Activated gamma-delta T cell treated with anti-CD3 and anti-CD28 coated beads, Interleukin-2, amount 50 U/mL, for 16 hours (primary cell): ENCODE data around the gene HCFC1R1.

Source experiments
- DNase-seq: peaks from one replicate; pipeline ENCODE4 v3.0.0-alpha.2; 2020; ENCODE audit warnings: low read depth

HCFC1R1 gene

DNA sequence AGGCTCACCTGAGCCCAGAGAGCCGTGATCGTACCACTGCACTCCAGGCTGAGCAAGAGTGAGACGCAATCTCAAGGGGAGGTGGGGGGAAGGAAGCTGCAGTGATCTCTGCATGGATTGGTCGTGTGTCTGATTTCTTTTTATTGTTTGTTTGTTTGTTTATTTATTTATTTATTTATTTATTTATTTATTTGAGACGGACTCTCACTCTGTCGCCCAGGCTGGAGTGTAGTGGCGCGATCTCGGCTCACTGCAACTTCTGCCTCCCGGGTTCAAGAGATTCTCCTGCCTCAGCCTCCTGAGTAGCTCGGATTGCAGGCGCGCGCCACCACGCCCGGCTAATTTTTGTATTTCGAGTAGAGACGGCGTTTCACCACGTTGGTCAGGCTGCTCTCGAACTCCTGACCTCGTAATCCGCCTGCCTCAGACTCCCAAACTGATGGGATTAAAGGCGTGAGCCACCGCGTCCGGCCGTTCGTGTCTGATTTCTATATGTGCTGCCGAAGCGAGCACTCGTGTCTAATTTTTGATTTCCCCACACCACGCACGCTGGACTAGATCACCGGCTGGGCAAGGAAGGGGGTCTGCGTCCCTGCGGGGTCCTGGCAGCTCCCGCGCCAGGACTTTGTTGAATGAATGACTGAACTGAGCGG is 4.0 kb downstream of the HCFC1R1 start:
- no peak for DNase-seq

DNA sequence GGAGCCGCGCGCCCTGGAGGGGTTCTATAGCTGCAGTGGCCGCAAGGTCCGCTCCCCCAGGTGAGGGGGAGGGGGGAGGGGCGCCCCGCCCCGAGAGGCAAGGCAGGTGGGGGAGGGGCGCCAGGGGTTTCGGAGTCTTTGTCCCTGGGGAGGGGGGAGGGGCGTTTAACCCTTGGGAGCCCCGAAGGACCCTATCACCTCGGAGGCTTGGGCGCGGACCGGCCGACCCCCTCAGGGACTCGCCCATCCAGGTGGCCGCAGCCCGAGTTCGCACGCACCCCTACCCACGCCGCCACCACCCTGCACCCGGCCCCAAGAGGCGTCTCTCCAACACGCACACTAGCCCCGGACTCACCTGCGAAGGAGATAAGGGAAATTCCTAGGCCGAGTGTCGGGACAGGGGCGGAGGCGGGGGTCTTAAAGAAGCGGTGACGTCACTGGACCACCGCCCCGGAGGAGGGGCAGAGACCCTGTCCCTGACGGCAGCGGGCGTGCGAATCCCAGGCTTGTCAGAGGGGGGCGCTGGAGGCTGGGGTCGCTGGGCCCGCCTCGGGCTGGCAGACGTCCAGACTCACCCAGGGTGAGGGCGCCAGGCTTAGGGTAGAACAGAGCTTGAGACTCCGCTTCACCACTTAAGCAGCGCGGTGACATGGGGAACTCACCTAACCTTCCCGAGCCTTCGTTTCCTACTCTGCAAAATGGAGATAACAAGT is 5.8 kb downstream of the HCFC1R1 start, which contains the start of gene CLDN6:
Gene CLDN6 (minus strand): TSS at position 390 of the 713 bp plus-strand sequence. CDS start 2,162 bp downstream, outside the sequence.
- DNase-seq: no peak

DNA sequence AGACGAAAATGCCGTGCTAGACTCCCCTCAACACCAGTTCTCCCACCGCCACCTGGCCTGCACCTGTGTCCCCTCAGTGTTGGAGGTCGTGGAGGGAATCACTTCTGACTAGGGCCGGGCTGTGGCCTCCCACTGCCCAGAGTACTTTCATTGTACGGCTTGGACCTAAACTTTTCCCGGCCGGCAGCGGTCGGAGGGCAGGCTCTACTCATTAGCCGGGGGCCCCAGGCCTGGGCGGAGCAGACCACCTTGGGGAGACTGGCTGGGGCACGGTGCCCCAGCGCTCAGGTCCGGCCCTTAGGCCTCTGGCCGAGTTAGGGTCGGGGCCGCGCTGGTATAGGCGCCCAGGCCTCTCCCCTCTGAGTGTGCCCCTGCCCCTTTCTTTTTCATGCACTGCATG is 6.4 kb downstream of the HCFC1R1 start:
- DNase-seq: no peak

DNA sequence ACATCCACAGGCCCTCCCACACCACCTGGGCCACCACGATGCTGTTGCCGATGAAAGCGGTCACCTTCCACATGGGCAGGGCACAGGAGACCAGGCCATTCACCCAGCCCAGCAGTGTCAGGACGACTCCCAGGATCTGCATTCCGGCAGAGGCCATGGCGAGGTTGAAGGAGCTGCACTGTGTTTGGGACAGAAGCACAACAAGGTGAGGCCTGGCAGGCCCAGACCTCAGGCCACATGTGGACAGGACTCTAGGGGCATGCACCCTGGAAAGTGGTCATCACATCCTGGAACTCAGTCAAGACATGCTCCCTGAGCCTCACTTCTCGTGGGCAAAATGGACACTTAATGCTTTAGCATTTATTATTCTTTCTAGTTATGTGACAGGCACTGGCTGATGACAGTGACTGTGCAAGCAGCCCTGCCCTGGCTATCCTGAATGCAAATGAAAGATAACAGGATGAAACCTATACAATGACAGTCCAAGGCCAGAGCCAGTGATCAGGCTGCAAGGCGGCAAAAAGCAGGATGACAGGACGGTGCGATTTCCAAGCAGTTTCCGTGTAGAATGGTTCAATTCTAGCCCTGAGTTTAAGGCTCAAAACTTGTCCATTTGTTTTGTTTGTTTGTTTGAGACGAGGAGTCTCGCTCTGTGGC is 7.7 kb downstream of the HCFC1R1 start:
- no peak for DNase-seq

DNA sequence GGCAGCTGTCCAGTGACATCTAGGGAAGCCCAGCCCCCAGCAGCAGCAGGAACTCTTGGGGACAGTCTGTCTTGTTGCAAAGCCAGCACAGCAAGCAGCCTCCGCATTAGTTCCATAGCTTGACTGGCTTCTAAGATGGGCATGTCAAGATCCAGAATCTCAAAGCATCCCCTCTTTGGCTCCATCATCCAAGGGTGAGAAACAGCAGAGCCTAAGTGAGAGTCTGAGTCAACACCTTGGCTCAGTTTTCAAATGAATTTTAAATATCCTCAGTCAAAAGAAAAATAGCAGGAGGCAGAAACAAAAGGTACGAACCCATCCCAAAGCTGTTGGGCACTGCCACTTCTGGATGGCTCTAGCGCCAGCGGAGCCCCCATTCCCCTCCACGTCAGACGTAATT is 8.8 kb downstream of the HCFC1R1 start:
- no peak for DNase-seq

DNA sequence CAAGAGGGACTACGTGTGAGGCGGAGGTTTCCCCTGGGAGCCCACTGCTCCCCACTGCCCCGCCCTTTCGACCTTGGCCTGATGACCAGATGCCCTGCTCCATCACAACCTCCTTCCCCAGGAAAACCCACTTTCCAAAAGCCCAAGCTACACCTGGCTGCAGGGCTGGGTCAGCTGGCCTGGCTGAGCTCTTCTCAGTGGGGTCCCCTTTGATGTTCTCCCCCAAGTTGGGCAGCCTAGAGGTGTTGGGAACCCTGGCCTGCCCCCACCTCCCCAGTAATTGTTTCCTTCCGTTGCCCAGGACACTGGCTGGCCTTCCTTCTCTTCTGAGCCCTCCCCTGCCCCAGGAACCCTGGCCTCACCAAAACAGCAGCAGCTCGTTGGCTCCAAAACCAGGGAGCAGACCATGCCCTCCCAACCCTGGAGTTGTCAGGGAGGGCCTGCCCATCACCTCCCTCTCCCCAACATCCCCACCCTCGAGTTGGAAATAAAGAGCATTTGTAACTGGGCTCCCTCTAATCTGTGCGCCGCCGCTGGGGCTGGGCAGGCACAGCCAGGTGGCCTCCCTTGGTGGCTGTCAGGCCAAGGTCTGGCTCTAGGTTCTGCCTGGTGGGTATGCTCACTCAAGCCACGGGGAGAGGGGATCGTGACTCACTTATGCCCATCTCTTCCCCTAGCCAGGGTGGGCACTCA is 9.6 kb downstream of the HCFC1R1 start:
- no peak for DNase-seq

DNA sequence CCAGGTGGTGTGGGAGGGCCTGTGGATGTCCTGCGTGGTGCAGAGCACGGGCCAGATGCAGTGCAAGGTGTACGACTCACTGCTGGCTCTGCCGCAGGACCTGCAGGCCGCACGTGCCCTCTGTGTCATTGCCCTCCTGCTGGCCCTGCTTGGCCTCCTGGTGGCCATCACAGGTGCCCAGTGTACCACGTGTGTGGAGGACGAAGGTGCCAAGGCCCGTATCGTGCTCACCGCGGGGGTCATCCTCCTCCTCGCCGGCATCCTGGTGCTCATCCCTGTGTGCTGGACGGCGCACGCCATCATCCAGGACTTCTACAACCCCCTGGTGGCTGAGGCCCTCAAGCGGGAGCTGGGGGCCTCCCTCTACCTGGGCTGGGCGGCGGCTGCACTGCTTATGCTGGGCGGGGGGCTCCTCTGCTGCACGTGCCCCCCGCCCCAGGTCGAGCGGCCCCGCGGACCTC is 10.2 kb downstream of the HCFC1R1 start:
- DNase-seq: no peak

DNA sequence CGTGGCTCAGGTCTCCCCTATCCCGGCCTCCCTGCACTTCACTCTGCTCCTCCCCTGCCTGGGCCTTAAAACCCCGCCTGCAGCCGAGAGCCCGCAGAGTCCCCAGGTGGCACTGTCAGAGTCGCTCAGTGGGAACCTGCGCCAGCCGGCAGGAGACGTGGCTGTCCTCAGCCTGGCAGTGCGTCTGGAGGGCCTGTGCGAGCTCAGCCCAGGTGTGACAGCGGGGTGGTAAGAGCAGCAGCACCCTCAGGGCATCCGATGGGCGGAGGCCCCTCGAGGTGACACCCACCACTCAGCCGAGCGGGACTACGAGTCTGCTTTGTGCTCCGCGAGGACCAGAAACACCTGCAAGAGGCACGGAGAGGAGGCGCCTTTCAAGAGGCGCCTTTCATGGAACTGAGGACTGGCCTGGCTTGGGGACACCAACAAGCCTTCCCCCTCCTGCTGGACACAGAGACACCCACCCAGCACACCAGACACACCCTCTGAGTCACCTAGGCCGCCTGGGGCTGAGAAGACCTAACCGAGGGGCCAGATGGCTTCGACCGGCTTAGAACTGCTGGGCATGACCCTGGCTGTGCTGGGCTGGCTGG is 10.8 kb downstream of the HCFC1R1 start, which contains the start of gene CLDN9:
Gene CLDN9 (plus strand): TSS at position 96 of the 593 bp plus-strand sequence. CDS start 440 bp downstream, at position 536.
- no peak for DNase-seq

DNA sequence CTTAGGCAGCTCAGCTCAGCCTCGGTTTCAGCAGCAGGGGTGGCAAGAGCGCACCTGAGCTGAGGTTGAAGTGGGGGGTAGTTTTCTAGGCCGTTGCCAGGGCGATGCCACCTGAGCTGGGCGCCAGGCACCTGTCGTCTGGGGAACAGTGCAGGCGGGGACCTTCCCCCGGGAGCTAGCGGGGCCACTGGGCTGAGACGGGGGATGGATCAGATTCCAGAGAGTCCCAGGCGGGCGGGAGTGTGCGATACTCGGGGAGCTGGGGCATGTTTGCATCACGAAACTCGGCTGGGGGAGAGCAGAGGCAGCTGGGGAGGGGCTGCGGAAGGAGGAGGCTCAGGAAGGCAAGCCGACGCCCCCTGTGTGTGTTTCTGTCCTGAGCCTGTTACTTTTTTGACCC is 11.5 kb downstream of the HCFC1R1 start:
- DNase-seq: no peak

DNA sequence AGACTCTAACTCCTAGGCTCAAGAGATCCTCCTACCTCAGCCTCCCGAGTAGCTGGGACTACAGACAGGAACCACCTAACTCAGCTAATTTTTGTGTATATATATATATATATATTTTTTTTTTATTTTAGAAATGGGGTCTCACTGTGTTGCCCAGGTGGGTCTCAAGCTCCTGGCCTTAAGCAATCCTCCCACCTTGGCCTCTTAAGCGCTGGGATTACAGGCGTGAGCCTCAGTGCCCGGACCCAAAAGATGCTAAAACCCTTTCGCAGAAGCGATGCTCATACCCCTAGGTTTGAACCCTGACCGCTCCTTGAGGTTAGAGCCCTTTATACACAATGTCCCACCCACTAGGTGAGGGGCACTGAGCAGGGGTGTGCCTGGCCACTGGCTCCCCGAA is 13.2 kb downstream of the HCFC1R1 start:
- no peak for DNase-seq

DNA sequence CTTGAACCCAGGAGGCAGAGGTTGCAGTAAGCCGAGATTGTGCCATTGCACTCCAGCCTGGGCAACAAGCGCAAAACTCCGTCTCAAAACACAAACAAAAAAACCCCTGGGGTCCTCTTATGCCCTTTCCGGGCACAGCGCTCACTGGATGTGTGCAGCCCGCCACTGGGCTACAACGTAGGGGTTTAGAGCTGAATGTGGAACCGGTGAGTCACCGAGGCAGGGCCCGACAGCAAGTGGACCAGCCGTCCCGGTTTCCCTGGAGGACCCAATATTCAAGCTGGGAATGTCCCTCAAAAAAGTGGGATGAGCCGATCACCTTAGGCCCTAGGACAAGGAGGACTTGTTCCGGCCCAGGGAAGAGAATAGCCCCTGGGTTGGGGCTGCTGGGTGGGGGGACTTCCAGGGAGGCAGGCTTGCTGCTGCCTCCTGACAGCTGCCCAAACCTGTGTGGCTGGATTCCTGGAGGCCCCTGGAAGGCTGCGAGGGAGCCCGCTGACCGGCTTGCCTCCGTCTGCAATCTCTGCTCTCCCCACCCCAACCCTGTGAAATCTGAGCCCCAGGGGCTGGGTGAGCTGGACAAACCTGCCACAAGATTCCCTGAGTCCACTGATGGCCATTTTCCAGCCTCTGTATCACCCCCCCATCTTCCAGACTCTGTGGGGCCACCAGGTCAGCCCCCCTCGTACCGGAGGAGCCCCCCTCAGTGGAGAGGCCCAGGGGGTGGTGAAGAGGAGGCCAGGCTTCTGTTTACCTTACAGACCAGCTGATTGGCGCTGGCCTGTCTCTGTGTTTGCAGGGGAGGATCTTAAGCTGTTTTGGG is 14.0 kb downstream of the HCFC1R1 start:
- DNase-seq: no peak

DNA sequence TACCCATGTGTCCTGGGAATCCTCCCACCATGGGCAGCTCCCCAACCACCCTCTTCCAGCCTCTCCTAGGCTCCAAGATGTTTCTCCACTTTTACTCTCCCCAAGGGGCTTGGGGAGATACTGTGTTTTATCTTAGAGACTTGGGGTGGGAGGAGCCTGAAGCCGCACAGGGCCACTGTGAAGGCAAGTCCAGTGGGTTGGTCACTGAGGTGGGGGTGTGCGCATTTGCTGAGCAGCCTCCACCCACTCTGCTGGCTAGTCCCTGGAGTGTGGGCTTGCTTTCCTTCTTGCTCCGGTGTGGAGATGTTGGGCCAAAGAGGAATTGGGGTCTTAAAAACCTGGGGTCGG is 15.1 kb downstream of the HCFC1R1 start:
- DNase-seq: no peak

DNA sequence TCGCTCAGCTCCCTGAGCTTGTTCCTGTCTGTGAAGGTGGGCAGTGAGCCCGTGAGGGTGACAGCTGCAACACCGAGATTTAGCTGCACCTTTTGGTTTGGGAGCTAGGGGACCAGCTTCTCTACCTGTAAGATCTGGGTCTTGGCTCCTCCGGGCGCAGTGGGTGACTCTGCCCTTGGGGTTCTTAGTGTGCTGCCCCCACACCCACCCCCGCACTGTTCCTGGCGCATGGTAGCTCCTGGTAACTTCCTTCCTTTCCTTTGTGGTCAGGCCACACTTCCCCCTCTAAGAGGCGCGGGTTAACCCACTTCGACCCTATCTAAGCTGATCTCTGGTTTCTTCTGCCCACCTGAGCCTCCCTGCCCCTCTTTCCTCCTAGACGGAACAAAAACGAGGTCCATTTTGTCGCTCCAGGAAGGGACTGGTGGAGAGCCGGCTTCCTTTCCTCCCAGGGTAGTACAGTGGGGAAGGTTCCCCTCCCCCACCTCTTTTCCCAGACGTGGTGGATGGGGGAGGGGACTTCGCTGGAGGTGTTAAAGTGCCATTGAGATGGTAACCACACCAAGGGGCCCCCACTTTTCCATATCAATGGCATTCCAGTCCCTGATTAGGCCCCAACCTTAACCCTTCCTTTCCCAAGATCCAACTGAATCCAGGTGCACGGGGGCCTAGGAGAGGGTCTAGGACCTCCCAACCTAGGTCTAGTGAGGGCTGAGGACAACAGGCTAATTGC is 15.6 kb downstream of the HCFC1R1 start:
- DNase-seq: no peak

DNA sequence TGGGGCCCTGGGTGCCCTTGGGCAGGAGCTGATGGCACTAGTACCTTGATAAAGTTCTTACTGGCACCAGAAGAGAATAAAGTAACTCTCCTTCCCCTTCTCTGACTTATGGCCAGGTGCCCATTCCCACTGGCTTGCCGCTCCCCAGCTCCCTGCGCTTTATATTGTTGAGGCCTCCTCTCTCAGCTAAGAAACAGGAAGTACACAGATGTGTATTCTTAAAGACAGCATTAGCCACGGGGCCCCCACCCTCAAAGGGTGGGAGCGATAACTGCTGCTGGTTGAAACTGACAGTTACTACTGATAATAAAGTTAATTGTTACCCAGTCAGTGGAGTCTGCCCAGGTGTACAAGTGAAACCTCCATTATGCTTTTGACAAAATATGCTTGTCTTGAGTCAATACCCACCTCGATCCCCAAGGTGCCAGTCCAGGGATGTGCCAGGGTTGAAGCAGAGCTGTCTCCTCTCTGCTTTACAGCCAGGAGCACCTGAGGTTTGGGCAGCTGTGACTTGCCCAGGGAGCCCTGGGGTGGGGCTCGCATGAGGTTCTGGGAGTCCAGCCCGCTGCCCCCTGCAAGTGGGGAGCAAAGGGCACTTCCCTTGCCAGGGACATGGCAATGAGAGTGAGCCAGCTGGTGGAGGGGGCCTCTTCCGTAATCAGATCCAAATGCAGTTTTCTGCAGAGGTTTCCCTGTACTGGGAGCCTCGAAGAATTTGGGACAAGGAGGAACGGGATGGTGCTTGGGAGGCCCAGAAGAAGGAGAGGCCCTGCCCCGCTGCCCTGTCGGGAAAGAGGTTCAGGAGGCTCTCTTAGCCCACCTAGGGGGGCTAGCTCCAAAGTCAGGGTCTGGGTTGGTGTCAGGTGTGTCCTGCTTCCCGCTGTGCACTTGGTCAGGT is 16.4 kb downstream of the HCFC1R1 start:
- no peak for DNase-seq

DNA sequence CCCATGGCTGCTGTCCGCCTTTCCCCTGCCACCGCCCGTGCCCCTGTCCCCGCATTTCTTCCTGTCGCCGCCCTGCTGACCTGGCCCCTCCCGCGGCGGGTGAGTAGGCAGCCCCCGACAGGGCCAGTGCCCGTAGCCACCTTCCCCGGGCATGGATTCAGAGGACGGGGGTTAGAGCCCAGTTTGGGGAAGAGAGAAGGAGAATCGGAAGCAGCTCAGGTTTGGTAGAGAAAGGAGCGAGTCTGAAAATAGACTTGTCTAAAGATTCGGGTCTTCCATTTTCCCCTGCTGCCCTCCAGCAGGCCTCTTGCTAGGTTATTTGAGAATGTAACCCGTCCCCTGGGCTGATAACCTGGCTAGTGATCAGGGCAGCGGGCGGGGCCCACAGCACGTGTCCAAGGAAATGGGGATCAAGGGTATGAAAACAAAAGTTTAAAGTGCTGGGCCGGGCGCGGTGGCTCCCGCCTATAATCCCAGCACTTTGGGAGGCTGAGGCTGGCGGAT is 18.9 kb downstream of the HCFC1R1 start:
- DNase-seq: no peak

DNA sequence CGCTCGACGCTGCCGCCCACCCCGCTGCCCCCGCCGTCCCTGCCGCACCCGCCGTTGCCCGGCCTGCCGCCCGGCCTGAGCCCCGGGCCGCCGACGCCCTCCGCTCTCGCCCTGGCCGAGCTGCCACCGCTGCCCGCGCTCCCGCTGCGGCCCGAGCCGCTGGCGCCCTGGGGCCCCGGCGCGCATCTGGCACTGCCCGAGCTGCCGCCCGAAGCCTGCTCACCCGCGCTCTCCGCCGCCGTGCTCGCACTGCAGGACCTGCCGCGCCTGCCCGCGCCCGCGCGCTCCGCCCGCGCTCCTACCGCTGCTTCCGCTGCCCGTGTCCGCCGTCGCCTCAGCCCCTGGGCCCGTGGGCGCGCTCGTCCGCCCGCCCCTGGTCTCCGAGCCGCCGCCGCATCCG is 19.4 kb downstream of the HCFC1R1 start:
- no peak for DNase-seq

DNA sequence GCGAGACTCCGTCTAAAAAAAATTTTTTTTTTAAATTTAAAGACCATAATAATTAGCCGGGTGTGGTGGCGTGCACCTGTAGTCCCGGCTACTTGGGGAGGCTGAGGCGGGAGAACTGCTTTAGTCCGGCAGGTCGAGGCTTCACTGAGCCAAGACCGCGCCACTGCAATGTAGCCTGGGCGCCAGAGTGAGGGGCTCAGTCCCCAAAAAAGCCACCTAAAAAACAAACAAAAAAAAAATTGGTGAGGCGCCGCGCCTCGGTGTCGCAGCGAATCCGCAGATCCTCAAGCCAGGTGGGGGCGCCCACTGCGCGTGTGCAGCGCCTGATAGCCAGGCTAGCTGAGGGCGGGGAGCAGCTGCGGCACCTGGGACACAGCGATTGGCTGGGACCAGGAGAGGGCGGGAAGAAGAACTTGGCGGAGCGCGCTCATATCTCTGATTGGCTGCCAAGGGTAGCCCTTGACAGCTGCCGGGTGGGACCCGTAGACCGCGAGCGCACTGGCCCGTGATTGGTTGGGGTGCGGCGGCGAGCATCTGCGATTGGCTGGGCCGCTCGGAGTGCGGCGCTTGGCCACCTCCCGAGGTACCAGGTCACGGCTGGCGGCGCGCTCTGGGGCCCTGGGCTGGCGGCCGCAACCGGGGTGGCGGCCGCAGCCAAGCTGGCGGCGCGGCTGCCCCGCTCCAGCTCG is 20.0 kb downstream of the HCFC1R1 start:
- peak; percentile 93 for DNase-seq

DNA sequence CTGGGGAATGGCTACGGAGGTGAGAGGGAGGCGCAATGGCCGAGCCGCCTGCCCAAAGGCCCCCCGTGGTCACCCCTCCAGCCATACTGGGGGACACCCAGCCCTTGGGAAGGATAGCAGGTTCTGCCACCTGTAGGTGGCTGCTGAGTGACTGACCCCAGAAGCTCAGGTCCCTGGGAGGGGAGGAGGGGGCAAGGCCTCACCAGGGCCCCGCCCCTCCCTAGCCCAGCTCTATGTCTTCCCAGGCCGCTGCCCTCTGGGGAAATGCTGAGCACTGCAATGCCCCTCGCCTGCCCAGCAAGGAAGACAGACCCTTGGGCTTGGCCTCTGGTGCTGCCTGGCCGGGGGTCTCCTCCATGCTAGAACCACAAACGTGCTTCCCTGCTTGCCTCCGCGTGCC is 22.4 kb downstream of the HCFC1R1 start:
- no peak for DNase-seq

DNA sequence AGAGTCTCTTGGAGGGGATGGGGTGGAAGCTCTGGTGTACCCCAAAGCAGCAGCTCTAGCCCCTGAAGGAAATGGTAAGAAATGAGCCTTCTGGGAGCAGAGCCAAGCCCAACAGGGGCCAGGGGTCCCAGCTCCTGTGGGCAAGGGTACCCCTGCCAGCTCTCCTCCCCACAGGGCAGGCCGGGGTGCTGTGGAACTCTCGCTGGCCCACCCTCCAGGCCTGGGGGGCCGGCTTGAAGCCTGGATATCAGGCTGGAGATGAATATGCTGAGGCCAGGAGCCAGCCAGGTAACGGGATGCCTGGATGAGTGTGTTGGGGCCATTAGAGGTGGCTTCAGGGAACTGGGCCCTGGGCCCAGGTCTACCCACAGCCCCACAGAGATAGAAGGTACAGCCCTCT is 23.2 kb downstream of the HCFC1R1 start:
- no peak for DNase-seq
